ENCODE results near the gene DCUN1D2. TPM values are rescaled to one million over a fixed set of nuclear protein-coding genes. Genes with fewer than 3 reads are reported as not detected.

The DCUN1D2 gene
- total and polyA plus RNA-seq, 10 of the 15 experiments (the other 5 are each of a cell fraction or from before 2014, with no cell fraction given) = 2.5 to 23.6 (median 9.3) TPM

DNA sequence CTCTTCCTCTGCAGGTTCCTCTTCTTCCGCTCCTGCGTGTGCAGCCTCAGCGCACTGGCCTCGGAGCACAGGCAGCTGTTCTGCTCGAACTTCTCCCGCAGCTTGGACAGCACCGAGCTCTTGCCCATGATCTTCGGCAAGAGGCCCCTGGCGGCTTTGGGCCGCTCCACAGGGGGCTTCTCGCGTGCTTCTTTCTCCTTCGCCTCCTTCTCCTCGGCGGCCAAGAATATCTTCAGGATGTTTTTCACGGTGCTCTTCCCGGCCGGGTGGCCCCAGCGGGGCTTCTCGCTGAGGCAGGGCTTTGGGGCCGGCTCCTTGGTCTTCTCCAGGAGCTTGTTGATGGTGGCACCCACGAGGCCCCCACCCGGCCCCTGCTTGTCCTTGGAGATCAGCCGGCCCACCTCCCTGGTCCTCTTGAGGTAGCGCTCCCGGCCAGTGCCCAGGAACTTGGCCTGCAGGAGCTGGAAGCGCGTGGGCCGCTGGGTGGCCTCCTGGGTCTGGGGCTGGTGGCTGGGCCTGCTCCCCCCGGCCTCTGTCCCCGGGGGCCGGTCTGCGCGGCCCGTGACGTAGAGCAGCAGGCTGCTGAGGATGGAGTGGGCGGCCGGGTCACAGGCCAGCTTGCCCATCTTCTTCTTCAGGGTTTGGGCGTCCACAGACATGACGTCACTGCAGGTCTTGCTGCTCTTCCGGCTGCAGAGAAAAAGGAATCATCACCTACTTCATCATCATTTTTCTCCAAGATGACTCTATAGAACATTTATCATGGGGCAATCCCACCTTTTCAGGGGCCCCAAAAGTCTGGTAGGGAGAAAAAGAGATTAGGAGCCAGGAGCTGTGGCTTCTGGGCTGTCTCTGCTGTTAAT is 82.7 kb downstream of the DCUN1D2 start:
- no peak overlapping the region for H2AFZ ChIP-seq (ENCODE audit: control insufficient read depth, low read depth, low read length)
- intact Hi-C loops (cut with micrococcal nuclease; ENCODE audit: unreplicated experiment) = no loop called here
- H3K4me1 ChIP-seq (ENCODE audit: control insufficient read depth, insufficient read depth, low read length) = no peaks in the 10 kb centered on the region
- RAD21 ChIA-PET (ENCODE audit: unreplicated experiment) = no interaction called here
- in situ Hi-C loops (cut with MboI) = no loop called here
- no peaks in the 10 kb centered on the region for H3K27me3 ChIP-seq (replicated peaks in 1 of 2; ENCODE audit: control insufficient read depth in 2 of 2, insufficient read depth in 2 of 2, low read length in 1 of 2)
- H3K9ac ChIP-seq (ENCODE audit: control insufficient read depth, insufficient read depth, low read length) = no peak overlapping the region
- H3K4me2 ChIP-seq (ENCODE audit: control insufficient read depth, insufficient read depth) = no peak overlapping the region
- DNase-seq (ENCODE audit: low read depth, low spot score) (no peak), ATAC-seq (no peak), FAIRE-seq (no peak)
- 36% methylated on average over 33 of the region's 41 CpGs for WGBS (ENCODE audit: insufficient coverage, insufficient replicate concordance, low lambda C conversion rate, missing lambda C conversion rate)
- POLR2A ChIA-PET = no interaction called here
- no peaks in the 10 kb centered on the region for H3K9me3 ChIP-seq (replicated peaks; ENCODE audit: control insufficient read depth, insufficient read depth, low read length)
- SMC1A ChIA-PET (ENCODE audit: uncharacterized antibody, unreplicated experiment) = no interaction called here
- no peak overlapping the region for H3K27ac ChIP-seq (ENCODE audit: control insufficient read depth, insufficient read depth)
- H3K36me3 ChIP-seq (ENCODE audit: control insufficient read depth in 2 of 2, insufficient read depth in 2 of 2, low read length in 1 of 2) = no peaks in the 10 kb centered on the region
- no peaks in the 10 kb centered on the region for H3K79me2 ChIP-seq (ENCODE audit: control insufficient read depth, insufficient read depth, low read length)
- H3K4me3 ChIP-seq = no peak overlapping the region
- TF ChIP-seq MXI1 (IDR thresholded peaks at IDR 0.05; ENCODE audit: low read depth, low read length) = no peak
- TF ChIP-seq SMAD1 (IDR thresholded peaks at IDR 0.05; ENCODE audit: low read depth, partially characterized antibody) = no peak
- no peak for TF ChIP-seq RFX5 (IDR thresholded peaks at IDR 0.05; ENCODE audit: low read depth, low read length)
- no peak for TF ChIP-seq NFYB (IDR thresholded peaks at IDR 0.05; ENCODE audit: insufficient read depth, low read depth, low read length)
- TF ChIP-seq GABPA (IDR thresholded peaks at IDR 0.05; ENCODE audit: low read depth) = no peak
- no peak for TF ChIP-seq CREB1 (IDR thresholded peaks at IDR 0.05; ENCODE audit: low read depth)
- TF ChIP-seq SUPT20H (IDR thresholded peaks at IDR 0.05; ENCODE audit: borderline replicate concordance, control insufficient read depth, low read depth, low read length) = no peak
- no peak for TF ChIP-seq IRF4 (IDR thresholded peaks at IDR 0.05; ENCODE audit: low read depth, low read length)
- no peak for TF ChIP-seq RB1 (IDR thresholded peaks at IDR 0.05; ENCODE audit: borderline replicate concordance)
- TF ChIP-seq USF2 (IDR thresholded peaks at IDR 0.05; ENCODE audit: borderline replicate concordance, low read depth, low read length) = no peak
- TF ChIP-seq, protein P1, sequence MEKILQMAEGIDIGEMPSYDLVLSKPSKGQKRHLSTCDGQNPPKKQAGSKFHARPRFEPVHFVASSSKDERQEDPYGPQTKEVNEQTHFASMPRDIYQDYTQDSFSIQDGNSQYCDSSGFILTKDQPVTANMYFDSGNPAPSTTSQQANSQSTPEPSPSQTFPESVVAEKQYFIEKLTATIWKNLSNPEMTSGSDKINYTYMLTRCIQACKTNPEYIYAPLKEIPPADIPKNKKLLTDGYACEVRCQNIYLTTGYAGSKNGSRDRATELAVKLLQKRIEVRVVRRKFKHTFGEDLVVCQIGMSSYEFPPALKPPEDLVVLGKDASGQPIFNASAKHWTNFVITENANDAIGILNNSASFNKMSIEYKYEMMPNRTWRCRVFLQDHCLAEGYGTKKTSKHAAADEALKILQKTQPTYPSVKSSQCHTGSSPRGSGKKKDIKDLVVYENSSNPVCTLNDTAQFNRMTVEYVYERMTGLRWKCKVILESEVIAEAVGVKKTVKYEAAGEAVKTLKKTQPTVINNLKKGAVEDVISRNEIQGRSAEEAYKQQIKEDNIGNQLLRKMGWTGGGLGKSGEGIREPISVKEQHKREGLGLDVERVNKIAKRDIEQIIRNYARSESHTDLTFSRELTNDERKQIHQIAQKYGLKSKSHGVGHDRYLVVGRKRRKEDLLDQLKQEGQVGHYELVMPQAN (conservative IDR thresholded peaks at IDR 0.05) = no peak
- TF ChIP-seq, protein P2, sequence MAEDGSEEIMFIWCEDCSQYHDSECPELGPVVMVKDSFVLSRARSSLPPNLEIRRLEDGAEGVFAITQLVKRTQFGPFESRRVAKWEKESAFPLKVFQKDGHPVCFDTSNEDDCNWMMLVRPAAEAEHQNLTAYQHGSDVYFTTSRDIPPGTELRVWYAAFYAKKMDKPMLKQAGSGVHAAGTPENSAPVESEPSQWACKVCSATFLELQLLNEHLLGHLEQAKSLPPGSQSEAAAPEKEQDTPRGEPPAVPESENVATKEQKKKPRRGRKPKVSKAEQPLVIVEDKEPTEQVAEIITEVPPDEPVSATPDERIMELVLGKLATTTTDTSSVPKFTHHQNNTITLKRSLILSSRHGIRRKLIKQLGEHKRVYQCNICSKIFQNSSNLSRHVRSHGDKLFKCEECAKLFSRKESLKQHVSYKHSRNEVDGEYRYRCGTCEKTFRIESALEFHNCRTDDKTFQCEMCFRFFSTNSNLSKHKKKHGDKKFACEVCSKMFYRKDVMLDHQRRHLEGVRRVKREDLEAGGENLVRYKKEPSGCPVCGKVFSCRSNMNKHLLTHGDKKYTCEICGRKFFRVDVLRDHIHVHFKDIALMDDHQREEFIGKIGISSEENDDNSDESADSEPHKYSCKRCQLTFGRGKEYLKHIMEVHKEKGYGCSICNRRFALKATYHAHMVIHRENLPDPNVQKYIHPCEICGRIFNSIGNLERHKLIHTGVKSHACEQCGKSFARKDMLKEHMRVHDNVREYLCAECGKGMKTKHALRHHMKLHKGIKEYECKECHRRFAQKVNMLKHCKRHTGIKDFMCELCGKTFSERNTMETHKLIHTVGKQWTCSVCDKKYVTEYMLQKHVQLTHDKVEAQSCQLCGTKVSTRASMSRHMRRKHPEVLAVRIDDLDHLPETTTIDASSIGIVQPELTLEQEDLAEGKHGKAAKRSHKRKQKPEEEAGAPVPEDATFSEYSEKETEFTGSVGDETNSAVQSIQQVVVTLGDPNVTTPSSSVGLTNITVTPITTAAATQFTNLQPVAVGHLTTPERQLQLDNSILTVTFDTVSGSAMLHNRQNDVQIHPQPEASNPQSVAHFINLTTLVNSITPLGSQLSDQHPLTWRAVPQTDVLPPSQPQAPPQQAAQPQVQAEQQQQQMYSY (CRISPR knock-in tag; IDR thresholded peaks at IDR 0.05) = no peak
- no peak for TF ChIP-seq NBN (IDR thresholded peaks at IDR 0.05)
- TF ChIP-seq KAT2A (conservative IDR thresholded peaks at IDR 0.05; ENCODE audit: control insufficient read depth, low read depth, low read length) = no peak
- CTCF ChIA-PET = no interaction called here
- no peaks in the 10 kb centered on the region for H4K20me1 ChIP-seq (ENCODE audit: control insufficient read depth, insufficient read depth)
- BruUV-seq (replicated peaks) = no TSS peak
